Heart left ventricle (tissue), 16 donors: ENCODE measurements around the gene MEIOB. TPM values are rescaled to one million over a fixed set of nuclear protein-coding genes. Genes with fewer than 3 reads are reported as not detected.

Experiments
- ATAC-seq, 4 donors: fragments of 200-7000 bp; cut with Tn5 transposase; one replicate each; pipeline ENCODE4 v1.9.1; 2020 to 2022; ENCODE audit warnings: moderate library complexity in 4 of 4, mild to moderate bottlenecking in 3 of 4, moderate number of reproducible peaks in 1 of 4
- DNase-seq, 5 donors: peaks; one replicate each; pipeline ENCODE4 v3.0.0-alpha.2; 2020
- H3K27ac ChIP-seq, 12 donors: fragments of 200-600 bp; sonication (generic) in 4 of 12; one replicate each; pipeline versions ENCODE4 v1.5.0 to v1.8.0; 2016 to 2022; ENCODE audit warnings: mild to moderate bottlenecking in 2 of 12
- H3K27me3 ChIP-seq, 9 donors: fragments of 200-600 bp; sonication (generic) in 2 of 9; one replicate each; pipeline versions ENCODE4 v1.5.1 to v1.8.0; 2016 to 2022; ENCODE audit warnings: mild to moderate bottlenecking in 3 of 9
- H3K36me3 ChIP-seq, 9 donors: fragments of 200-600 bp; sonication (generic) in 2 of 9; one replicate each; pipeline versions ENCODE4 v1.5.0 to v1.8.0; 2018 to 2022; ENCODE audit warnings: mild to moderate bottlenecking in 2 of 9
- H3K4me1 ChIP-seq, 12 donors: fragments of 200-600 bp; sonication (generic) in 4 of 12; one replicate each; pipeline versions ENCODE4 v1.5.0 to v1.8.0; 2016 to 2022; ENCODE audit warnings: mild to moderate bottlenecking in 3 of 12
- H3K4me3 ChIP-seq, 12 donors: fragments of 200-600 bp; sonication (generic) in 4 of 12; one replicate each; pipeline versions ENCODE4 v1.5.0 to v1.8.0; 2017 to 2022; ENCODE audit warnings: mild to moderate bottlenecking in 9 of 12, moderate library complexity in 4 of 12
- H3K9me3 ChIP-seq, 12 donors: fragments of 200-600 bp; sonication (generic) in 4 of 12; one replicate each; pipeline versions ENCODE4 v1.5.0 to v1.8.0; 2016 to 2022; ENCODE audit warnings: mild to moderate bottlenecking in 1 of 12
- POLR2A ChIP-seq, 2 donors: fragments of 450-650 bp; IDR thresholded peaks; one replicate each; pipeline ENCODE4 v1.6.1; 2017; ENCODE audit warnings: antibody characterized with exemption in 2 of 2, mild to moderate bottlenecking in 2 of 2, moderate library complexity in 2 of 2
- WGBS, 4 donors: extraction: QIAGEN DNeasy Blood & Tissue Kit in 2 of 4; methylation state at CpG; one replicate each; pipeline versions ENCODE4 v1.1.5 to v1.1.7; 2013 to 2018; 5-methylcytosine and 5-hydroxymethylcytosine counted together
- intact Hi-C, 10 donors: fragments of 100-400 bp; cut with DNase I; formaldehyde crosslinking; loops; one replicate each; pipeline versions ENCODE4 v1.11.1 to v1.14.2; 2022
- polyA plus RNA-seq, 2 donors: library from polyadenylated mRNA; stranded (reverse); fragments of 200-250 nt; gene quantifications; one replicate each; pipeline ENCODE4 v1.2.3, GENCODE V29; 2013
- total RNA-seq, 9 donors: library from RNA; depleted of rRNA in 2 of 9; stranded (reverse); fragments of >200 nt in 2 of 9; fragmentation: NEBNext Ultra II Directional in 3 of 9; extraction: Animal tissue kit (Norgen Biotek cat#: 25700) in 3 of 9; gene quantifications; one replicate each; pipeline versions ENCODE4 v1.1.0 to v1.2.4, GENCODE V29; 2016 to 2023
- TF ChIP-seq, protein P1 (sequence below), 12 donors: fragments of 200-600 bp; sonication (generic) in 4 of 12; IDR thresholded peaks; one replicate each; pipeline versions ENCODE4 v1.5.0 to v1.8.0; 2018 to 2022; ENCODE audit warnings: antibody characterized with exemption in 12 of 12, mild to moderate bottlenecking in 5 of 12
- donor health status: ischemic (EF 13 %, LVEDD 7.1; RV severe dilation, severe dysfunction).
- donor health status: healthy with polysubstance abuse.
- donor health status: DM: no; HTN: yes; CAD: no.
- donor health status: DM: no; HTN: no; CAD: no.
- donor health status: ischemic (EF 25% LVEDD 6.9; RV normal size, moderate dysfunction).
- donor health status: ischemic (EF 25% LVEDD 5.7; RV mildly dilated, moderate dysfunction).
- donor health status: healthy.
- donor health status: DM: yes; HTN: yes; CAD: no.
- donor health status: ischemic (EF 35%, LVEDD 5.7; RV mildly dilated, moderate dysfunction).
- donor health status: nonischemic (EF 11% LVEDD 7.7; RV severe dilation, severe dysfunction).
- donor health status: DM: yes; HTN: yes; CAD: no.
- donor health status: PGD.
- donor health status: ischemic (EF 29% LVEDD 5.4; RV normal size, mild dysfunction).
- donor health status: nonischemic (EF 23%, LVEDD 6.1; RV moderate dilation, normal function).

The MEIOB gene
- total and polyA plus RNA-seq, 11 donors, result not detected

DNA sequence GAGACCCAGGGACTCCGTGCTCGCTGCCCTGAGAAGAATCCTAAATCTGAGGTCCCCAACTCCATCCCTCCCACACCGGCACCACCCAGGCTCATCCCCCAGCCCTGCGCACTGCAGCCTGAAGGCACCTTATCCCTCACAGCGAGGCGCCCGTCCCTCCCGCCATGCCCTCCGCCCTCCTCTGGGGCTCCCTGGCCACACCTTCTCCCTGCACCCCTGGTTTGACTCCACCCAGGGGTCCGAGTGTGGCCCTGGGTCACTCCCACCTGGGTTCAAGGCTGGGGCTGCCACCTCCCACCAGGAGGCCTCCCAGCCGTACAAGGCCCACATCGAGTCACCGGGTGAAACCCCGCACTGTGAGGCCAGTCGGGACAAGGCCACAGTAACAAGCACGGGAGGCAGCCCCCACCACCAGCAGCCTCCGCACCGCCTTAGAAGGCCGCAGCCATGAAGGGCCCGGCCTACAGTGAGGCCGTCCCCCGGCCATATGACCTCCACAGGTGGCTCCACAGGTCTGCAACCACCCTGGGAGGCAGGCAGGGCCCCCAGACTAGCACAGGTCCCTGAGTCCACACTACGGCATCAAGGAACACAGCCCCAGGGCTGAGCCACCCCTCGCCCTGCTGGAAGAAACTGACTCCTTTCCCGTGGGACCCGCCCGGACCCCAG, 53.6 kb downstream of the MEIOB start:
- Histone ChIP-seq H3K27me3 (no peaks in the 10 kb centered on the region), H3K9me3 (no peaks in the 10 kb centered on the region), H3K36me3 (peaks cover 0 to 93% (median 76%) of the 10 kb centered on the region in 9 donors), H3K4me3 (no peak overlapping the region), H3K27ac (no peak overlapping the region), H3K4me1 (peaks cover 0 to 2% (median 0%) of the 10 kb centered on the region in 12 donors)
- TF ChIP-seq, protein P1, sequence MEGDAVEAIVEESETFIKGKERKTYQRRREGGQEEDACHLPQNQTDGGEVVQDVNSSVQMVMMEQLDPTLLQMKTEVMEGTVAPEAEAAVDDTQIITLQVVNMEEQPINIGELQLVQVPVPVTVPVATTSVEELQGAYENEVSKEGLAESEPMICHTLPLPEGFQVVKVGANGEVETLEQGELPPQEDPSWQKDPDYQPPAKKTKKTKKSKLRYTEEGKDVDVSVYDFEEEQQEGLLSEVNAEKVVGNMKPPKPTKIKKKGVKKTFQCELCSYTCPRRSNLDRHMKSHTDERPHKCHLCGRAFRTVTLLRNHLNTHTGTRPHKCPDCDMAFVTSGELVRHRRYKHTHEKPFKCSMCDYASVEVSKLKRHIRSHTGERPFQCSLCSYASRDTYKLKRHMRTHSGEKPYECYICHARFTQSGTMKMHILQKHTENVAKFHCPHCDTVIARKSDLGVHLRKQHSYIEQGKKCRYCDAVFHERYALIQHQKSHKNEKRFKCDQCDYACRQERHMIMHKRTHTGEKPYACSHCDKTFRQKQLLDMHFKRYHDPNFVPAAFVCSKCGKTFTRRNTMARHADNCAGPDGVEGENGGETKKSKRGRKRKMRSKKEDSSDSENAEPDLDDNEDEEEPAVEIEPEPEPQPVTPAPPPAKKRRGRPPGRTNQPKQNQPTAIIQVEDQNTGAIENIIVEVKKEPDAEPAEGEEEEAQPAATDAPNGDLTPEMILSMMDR (IDR thresholded peaks at IDR 0.05), result no peak
- no peak for TF ChIP-seq POLR2A (IDR thresholded peaks at IDR 0.05)
- no peak for DNase-seq
- intact Hi-C loops, result no loop called here
- ATAC-seq, result no peak
- 93 to 95% (median 95%) methylated on average over 15 to 27 of the region's 27 CpGs for WGBS, 4 donors

DNA sequence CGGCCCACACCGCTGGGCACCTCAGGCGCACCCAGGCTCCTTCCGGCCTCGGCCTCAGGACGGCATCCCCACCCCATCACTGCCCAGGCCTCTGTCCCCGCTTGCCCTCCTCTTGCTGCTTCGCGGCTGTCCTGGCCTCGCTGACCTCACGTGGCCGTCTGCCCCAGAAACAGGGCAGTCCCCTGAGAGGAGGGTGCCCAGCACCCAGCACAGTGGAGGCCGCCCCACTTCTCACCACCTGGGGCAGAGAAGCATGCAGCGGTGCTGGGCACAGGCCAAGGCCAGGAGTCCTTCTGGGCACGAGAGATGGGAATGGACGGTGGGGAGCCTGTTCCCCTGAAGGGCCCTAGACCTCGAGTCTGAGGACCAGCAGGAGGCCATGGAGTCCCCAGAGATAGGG, 54.2 kb downstream of the MEIOB start:
- Histone ChIP-seq H3K9me3 (no peaks in the 10 kb centered on the region), H3K4me3 (no peak overlapping the region), H3K27ac (no peak overlapping the region), H3K4me1 (peaks cover 0 to 5% (median 0%) of the 10 kb centered on the region in 12 donors), H3K36me3 (peaks cover 0 to 94% (median 75%) of the 10 kb centered on the region in 9 donors), H3K27me3 (no peaks in the 10 kb centered on the region)
- intact Hi-C loops, result no loop called here
- ATAC-seq, result no peak
- 87 to 93% (median 93%) methylated on average over 13 to 17 of the region's 17 CpGs for WGBS, 4 donors
- TF ChIP-seq, protein P1 (IDR thresholded peaks at IDR 0.05), result no peak
- no peak for TF ChIP-seq POLR2A (IDR thresholded peaks at IDR 0.05)
- DNase-seq, result no peak

DNA sequence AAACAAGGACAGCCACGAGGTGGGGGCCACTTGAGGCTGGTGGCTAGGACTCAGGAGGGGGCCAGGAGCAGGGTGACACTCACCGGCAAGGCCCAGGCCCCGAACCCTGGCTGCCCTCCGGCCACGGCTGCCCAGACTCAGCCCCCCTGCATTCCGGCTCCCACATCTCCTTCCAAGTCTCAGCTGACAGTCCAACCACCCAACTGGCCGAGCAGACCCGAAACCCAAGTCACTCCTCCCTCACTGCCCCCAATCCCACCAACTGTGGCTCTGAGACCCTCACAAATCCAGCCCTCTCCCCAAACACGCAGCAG, 54.7 kb downstream of the MEIOB start:
- WGBS, 4 donors, result 92 to 96% (median 95%) methylated on average over 7 to 9 of the region's 9 CpGs
- TF ChIP-seq, protein P1 (IDR thresholded peaks at IDR 0.05), result no peak
- no peak for TF ChIP-seq POLR2A (IDR thresholded peaks at IDR 0.05)
- ATAC-seq (no peak), DNase-seq (no peak)
- Histone ChIP-seq H3K27ac (no peak overlapping the region), H3K36me3 (peaks cover 0 to 89% (median 70%) of the 10 kb centered on the region in 9 donors), H3K9me3 (no peaks in the 10 kb centered on the region), H3K27me3 (no peaks in the 10 kb centered on the region), H3K4me1 (peaks cover 0 to 6% (median 0%) of the 10 kb centered on the region in 12 donors), H3K4me3 (no peak overlapping the region)
- intact Hi-C loops, result no loop called here

DNA sequence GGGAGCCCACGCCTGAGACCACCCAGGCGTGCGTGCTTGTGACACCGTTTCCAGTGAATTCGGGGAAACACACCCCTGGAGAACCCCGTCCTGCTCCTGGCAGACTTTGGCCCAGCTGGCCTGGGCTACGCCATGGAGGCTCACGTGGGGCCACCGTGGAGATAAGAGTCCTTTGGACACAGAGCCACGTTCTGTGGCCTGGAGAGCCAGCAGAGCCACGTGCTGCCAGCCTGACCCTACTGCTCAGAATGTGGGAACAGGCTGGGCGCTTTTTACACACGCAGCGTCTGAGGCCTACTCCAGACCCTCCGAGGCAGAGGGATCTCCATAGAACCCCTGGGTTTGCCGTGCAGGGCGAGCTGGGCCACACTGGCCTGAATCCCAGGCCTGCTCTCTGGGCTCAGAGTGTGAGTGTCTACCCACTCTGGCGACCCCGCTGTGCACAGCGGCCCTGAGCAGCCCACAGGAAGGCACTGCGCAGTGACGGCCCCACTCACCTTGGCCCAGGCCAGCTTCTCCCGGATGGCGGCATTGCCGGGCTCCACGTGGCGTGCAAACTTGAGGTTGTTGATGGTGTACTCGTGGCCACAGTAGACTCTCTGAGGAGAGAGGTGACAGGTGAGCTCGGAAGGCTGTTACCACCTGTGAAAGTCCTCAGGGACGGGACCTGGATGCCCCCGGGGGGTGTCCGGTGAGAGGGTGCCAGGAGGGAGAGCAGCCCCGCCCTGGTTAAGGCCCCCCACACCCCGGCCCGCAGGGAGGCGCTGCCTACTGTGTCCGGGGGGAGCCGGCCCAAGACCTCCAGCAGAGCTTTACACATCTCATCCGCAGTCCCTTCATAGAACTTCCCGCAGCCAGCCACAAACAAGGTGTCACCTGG, 55.3 kb downstream of the MEIOB start:
- H3K36me3 ChIP-seq, result peaks cover 0 to 83% (median 64%) of the 10 kb centered on the region in 9 donors
- ATAC-seq (no peak), DNase-seq (no peak)
- 93 to 95% (median 94%) methylated on average over 34 to 40 of the region's 40 CpGs for WGBS, 4 donors
- no peak for TF ChIP-seq POLR2A (IDR thresholded peaks at IDR 0.05)
- TF ChIP-seq, protein P1 (IDR thresholded peaks at IDR 0.05), result no peak
- H3K27ac ChIP-seq, result no peak overlapping the region
- H3K4me3 ChIP-seq, result no peak overlapping the region
- peaks cover 0 to 6% (median 0%) of the 10 kb centered on the region in 12 donors for H3K4me1 ChIP-seq
- intact Hi-C loops, result no loop called here
- no peaks in the 10 kb centered on the region for H3K27me3 ChIP-seq
- no peaks in the 10 kb centered on the region for H3K9me3 ChIP-seq
